ENCODE data around the gene ORAI2. TPM values are rescaled to one million over a fixed set of nuclear protein-coding genes. Genes with fewer than 3 reads are reported as not detected.

Gene ORAI2
- polyA plus RNA-seq, 1 donor from 2014 or later, result 36.3 TPM

DNA sequence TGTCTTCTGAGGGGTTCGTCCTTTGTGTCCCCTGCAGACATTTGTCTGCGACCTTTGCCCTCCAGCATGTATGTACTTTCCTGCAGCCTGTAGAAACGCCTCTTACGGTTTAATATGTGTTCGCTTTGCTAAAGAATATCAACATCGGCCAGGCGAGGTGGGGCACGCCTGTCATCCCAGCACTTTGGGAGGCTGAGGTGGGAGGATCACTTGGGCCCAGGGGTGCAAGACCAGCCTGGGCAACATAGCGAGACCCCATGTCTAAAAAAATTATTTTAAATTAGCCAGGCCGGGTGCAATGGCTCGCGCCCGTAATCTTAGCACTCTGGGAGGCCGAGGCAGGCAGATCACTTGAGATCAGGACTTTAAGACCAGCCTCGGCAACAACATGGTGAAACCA lies 15.8 kb downstream of the ORAI2 start:
- no peaks in the 10 kb centered on the region for H3F3A ChIP-seq (ENCODE audit: insufficient read depth, low read length, poor library complexity, severe bottlenecking)
- no peak overlapping the region for H3K4me3 ChIP-seq (ENCODE audit: low read length)
- no peak overlapping the region for H3K27ac ChIP-seq (ENCODE audit: low read length)
- H3K9ac ChIP-seq (ENCODE audit: low read length), result no peak overlapping the region
- H3K4me2 ChIP-seq (ENCODE audit: low read length), result no peak overlapping the region
- no peak overlapping the region for H2AFZ ChIP-seq (ENCODE audit: low read depth, low read length)
- no peaks in the 10 kb centered on the region for H3K36me3 ChIP-seq (ENCODE audit: insufficient read depth, low read length)
- H4K20me1 ChIP-seq (ENCODE audit: insufficient read depth), result no peaks in the 10 kb centered on the region
- no peaks in the 10 kb centered on the region for H3K9me2 ChIP-seq (ENCODE audit: insufficient read depth, low read length)
- no peaks in the 10 kb centered on the region for H3K27me3 ChIP-seq (ENCODE audit: insufficient read depth, low read depth, low read length)
- H3K79me2 ChIP-seq (replicated peaks; ENCODE audit: insufficient read depth, low read length), result no peaks in the 10 kb centered on the region
- TF ChIP-seq TAF1 (IDR thresholded peaks at IDR 0.05; ENCODE audit: low read depth), result no peak
- TF ChIP-seq EP300 (conservative IDR thresholded peaks at IDR 0.05; ENCODE audit: poor library complexity, severe bottlenecking), result no peak
- no peak for TF ChIP-seq EZH2 (IDR thresholded peaks at IDR 0.05; ENCODE audit: borderline replicate concordance, insufficient read depth, low read length, poor library complexity, severe bottlenecking)
- TF ChIP-seq REST (IDR thresholded peaks at IDR 0.05; ENCODE audit: borderline replicate concordance), result no peak
- no peak for TF ChIP-seq CTCF (IDR thresholded peaks at IDR 0.05; ENCODE audit: poor library complexity, severe bottlenecking)
- TF ChIP-seq POLR2AphosphoS5 (IDR thresholded peaks at IDR 0.05), result no peak
- TF ChIP-seq SMC3 (conservative IDR thresholded peaks at IDR 0.05; ENCODE audit: poor library complexity), result no peak
- no peak for TF ChIP-seq MXI1 (conservative IDR thresholded peaks at IDR 0.05; ENCODE audit: poor library complexity, severe bottlenecking)
- TF ChIP-seq RAD21 (conservative IDR thresholded peaks at IDR 0.05), result no peak
- no peaks in the 10 kb centered on the region for H3K9me3 ChIP-seq (ENCODE audit: low read length)

DNA sequence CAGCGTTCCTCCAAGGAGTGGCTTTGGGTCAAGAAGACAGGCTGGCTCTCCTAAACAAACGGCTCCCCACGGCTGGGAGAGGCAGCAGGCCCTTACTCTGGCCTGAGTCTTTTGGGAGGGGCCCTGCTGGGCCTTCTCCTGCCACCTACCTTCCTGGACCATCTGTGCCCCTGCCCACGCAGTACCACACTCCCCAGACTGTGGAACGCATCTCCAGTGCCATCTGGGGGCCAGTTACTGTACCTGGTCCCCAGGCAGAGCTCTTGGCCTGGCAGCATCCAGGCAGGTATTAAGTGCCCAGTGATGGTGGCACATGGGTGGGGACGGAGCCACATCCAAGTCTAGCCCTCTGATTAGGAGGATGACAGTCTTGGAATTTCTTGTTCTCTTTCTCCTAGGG lies 16.9 kb downstream of the ORAI2 start:
- Histone ChIP-seq H3K27ac (ENCODE audit: low read length) (no peak overlapping the region), H4K20me1 (ENCODE audit: insufficient read depth) (no peaks in the 10 kb centered on the region), H3K36me3 (ENCODE audit: insufficient read depth, low read length) (no peaks in the 10 kb centered on the region), H3K79me2 (replicated peaks; ENCODE audit: insufficient read depth, low read length) (no peaks in the 10 kb centered on the region), H3K9me2 (ENCODE audit: insufficient read depth, low read length) (no peaks in the 10 kb centered on the region), H3K27me3 (ENCODE audit: insufficient read depth, low read depth, low read length) (no peaks in the 10 kb centered on the region), H2AFZ (ENCODE audit: low read depth, low read length) (no peak overlapping the region), H3K4me2 (ENCODE audit: low read length) (no peak overlapping the region), H3K4me3 (ENCODE audit: low read length) (no peak overlapping the region), H3K9ac (ENCODE audit: low read length) (no peak overlapping the region), H3F3A (ENCODE audit: insufficient read depth, low read length, poor library complexity, severe bottlenecking) (no peaks in the 10 kb centered on the region), H3K9me3 (ENCODE audit: low read length) (no peaks in the 10 kb centered on the region)
- TF ChIP-seq MXI1 (conservative IDR thresholded peaks at IDR 0.05; ENCODE audit: poor library complexity, severe bottlenecking), result no peak
- no peak for TF ChIP-seq SMC3 (conservative IDR thresholded peaks at IDR 0.05; ENCODE audit: poor library complexity)
- no peak for TF ChIP-seq RAD21 (conservative IDR thresholded peaks at IDR 0.05)
- TF ChIP-seq REST (IDR thresholded peaks at IDR 0.05; ENCODE audit: borderline replicate concordance), result no peak
- TF ChIP-seq EP300 (conservative IDR thresholded peaks at IDR 0.05; ENCODE audit: poor library complexity, severe bottlenecking), result no peak
- TF ChIP-seq POLR2AphosphoS5 (IDR thresholded peaks at IDR 0.05), result no peak
- no peak for TF ChIP-seq TAF1 (IDR thresholded peaks at IDR 0.05; ENCODE audit: low read depth)
- TF ChIP-seq EZH2 (IDR thresholded peaks at IDR 0.05; ENCODE audit: borderline replicate concordance, insufficient read depth, low read length, poor library complexity, severe bottlenecking), result no peak
- TF ChIP-seq CTCF (IDR thresholded peaks at IDR 0.05; ENCODE audit: poor library complexity, severe bottlenecking), result no peak
